ENCODE measurements around the gene MIA3.
A peak's percentile ranks its signal among the peaks of the same experiment; 100 is the strongest.
"Not testable (repeated sequence)": the region's sequence is repeated elsewhere in the genome, so short reads cannot be mapped to it uniquely, and the experiment has no call there.

Gene MIA3

GRCh38 chr1:222663431-222663934 lies 45.6 kb downstream of the MIA3 start:
- no peak for DNase-seq (ENCODE audit: low read depth)

- DNase-seq (ENCODE audit: low read depth) = no peak
These were observed 48.1 kb downstream of the MIA3 start for GRCh38 chr1:222665964-222666363.

- not testable (repeated sequence) for DNase-seq (ENCODE audit: low read depth)
These were observed 50.3 kb downstream of the MIA3 start for GRCh38 chr1:222668184-222668583.

GRCh38 chr1:222669107-222669506 lies 51.2 kb downstream of the MIA3 start:
- DNase-seq (ENCODE audit: low read depth) = not testable (repeated sequence)

GRCh38 chr1:222670110-222670509 lies 52.2 kb downstream of the MIA3 start:
- no peak for DNase-seq (ENCODE audit: low read depth)

GRCh38 chr1:222680080-222680479 lies 62.2 kb downstream of the MIA3 start:
- DNase-seq (ENCODE audit: low read depth) = no peak

- DNase-seq (ENCODE audit: low read depth) = no peak
These were observed 73.1 kb downstream of the MIA3 start for GRCh38 chr1:222691016-222691415.

- no peak for DNase-seq (ENCODE audit: low read depth)
These were observed 77.0 kb downstream of the MIA3 start for GRCh38 chr1:222694927-222695326.

- no peak for DNase-seq (ENCODE audit: low read depth)
These were observed 78.8 kb downstream of the MIA3 start for GRCh38 chr1:222696741-222697140.

- DNase-seq (ENCODE audit: low read depth) = no peak
These were observed 79.3 kb downstream of the MIA3 start for GRCh38 chr1:222697203-222697602.

- no peak for DNase-seq (ENCODE audit: low read depth)
These were observed 79.9 kb downstream of the MIA3 start for GRCh38 chr1:222697826-222698225.

- DNase-seq (ENCODE audit: low read depth) = no peak
These were observed 84.3 kb downstream of the MIA3 start for GRCh38 chr1:222702210-222702609.

- DNase-seq (ENCODE audit: low read depth) = no peak
These were observed 86.4 kb downstream of the MIA3 start for GRCh38 chr1:222704260-222704659.

- DNase-seq (ENCODE audit: low read depth) = no peak
These were observed 88.9 kb downstream of the MIA3 start for GRCh38 chr1:222706815-222707214.

- DNase-seq (ENCODE audit: low read depth) = no peak
These were observed 91.8 kb downstream of the MIA3 start for GRCh38 chr1:222709700-222710153.

GRCh38 chr1:222711319-222712252 lies 93.7 kb downstream of the MIA3 start:
- DNase-seq (ENCODE audit: low read depth) = peak; percentile 44

GRCh38 chr1:222712253-222713090 lies 94.6 kb downstream of the MIA3 start, which contains the start of the genes AIDA and BROX:
Gene AIDA, minus strand, starts transcription at chr1:222712491. Its CDS starts 174 bp downstream, at chr1:222712317.
Gene BROX, plus strand, starts transcription at chr1:222712564. Its CDS starts 3,136 bp downstream, at chr1:222715700.
- DNase-seq (ENCODE audit: low read depth) = peak; percentile 91

GRCh38 chr1:222713091-222713961 lies 95.4 kb downstream of the MIA3 start:
- peak; percentile 86 for DNase-seq (ENCODE audit: low read depth)

- DNase-seq (ENCODE audit: low read depth) = no peak
These were observed 98.5 kb downstream of the MIA3 start for GRCh38 chr1:222716393-222716792.
